HepG2 (cell line): ENCODE data around the gene AHSP. TPM values are rescaled to one million over a fixed set of nuclear protein-coding genes. Genes with fewer than 3 reads are reported as not detected.

Source experiments
- ATAC-seq: fragments of 200-7000 bp; cut with Tn5 transposase; 3 replicates; pipeline ENCODE4 v1.9.1; 2020; ENCODE audit warnings: mild to moderate bottlenecking, moderate library complexity
- BruUV-seq: library from RNA; stranded (reverse); fragments of 400-500 nt; replicated peaks from 2 replicates; lab custom pipeline; 2021; lab: Mats Ljungman, UMichigan
- CTCF ChIA-PET: fragments of 300-600 bp; formaldehyde crosslinking; extraction: SDS; loops from one replicate; lab custom pipeline; 2021; ENCODE audit warnings: low total read pairs, inconsistent platforms, low intra/inter-chr PET ratio; lab: Yijun Ruan, JAX
- POLR2A ChIA-PET: fragments of 350-600 bp; sonication (Branson Sonifier 250); formaldehyde crosslinking; loops from one replicate; lab custom pipeline; 2020; ENCODE audit warnings: antibody characterized with exemption, inconsistent platforms; lab: Yijun Ruan, JAX
- DNase-seq: peaks from one replicate; pipeline ENCODE4 v3.0.0-alpha.2; 2015; ENCODE audit warnings: low spot score
- FAIRE-seq: peaks from 3 replicates; lab custom pipeline; 2011; peaks lifted over from hg19 to GRCh38; lab: Jason Lieb, UNC
- H2AFZ ChIP-seq: one replicate; pipeline ENCODE4 v1.6.1; 2011; ENCODE audit warnings: low read length, inconsistent platforms
- H3K27ac ChIP-seq: fragments of 300-600 bp; 3 replicates; pipeline ENCODE4 v1.8.0; 2011; ENCODE audit warnings: mixed run types, mild to moderate bottlenecking, mixed read lengths, low read length, inconsistent platforms; ENCODE audit not compliant: insufficient read depth; ENCODE audit errors: extremely low read length
- H3K27me3 ChIP-seq, 2 experiments: fragments of 200-600 bp in 1 of 2; 2 replicates in 1 of 2; 3 replicates in 1 of 2; pipeline versions ENCODE4 v1.6.0 to v1.8.0; 2011; ENCODE audit warnings: low read length in 2 of 2, mild to moderate bottlenecking in 2 of 2, moderate library complexity in 2 of 2, inconsistent platforms in 1 of 2; ENCODE audit not compliant: insufficient read depth in 2 of 2, control insufficient read depth in 1 of 2
- H3K36me3 ChIP-seq, 2 experiments: fragments of 200-600 bp in 1 of 2; replicated peaks in 1 of 2; 2 replicates in 1 of 2; 3 replicates in 1 of 2; pipeline versions ENCODE4 v1.5.1 to v1.8.0; 2011; ENCODE audit warnings: low read length in 2 of 2, inconsistent platforms in 1 of 2; ENCODE audit not compliant: insufficient read depth in 2 of 2, control insufficient read depth in 1 of 2
- H3K4me1 ChIP-seq: 2 replicates; pipeline ENCODE4 v1.5.1; 2012; ENCODE audit warnings: low read length, inconsistent platforms; ENCODE audit not compliant: insufficient read depth
- H3K4me2 ChIP-seq: 2 replicates; pipeline ENCODE4 v1.6.0; 2011; ENCODE audit warnings: low read depth, low read length, inconsistent platforms
- H3K4me3 ChIP-seq, 3 experiments: fragments of 200-600 bp in 1 of 3; sonication (generic), shearing (Covaris generic) in 1 of 3; replicated peaks in 1 of 3; 2 replicates each; pipeline ENCODE4 v1.5.1; 2011 to 2016; ENCODE audit warnings: low read length in 3 of 3, inconsistent platforms in 2 of 3, low read depth in 2 of 3, mild to moderate bottlenecking in 2 of 3, control low read depth in 1 of 3, mixed read lengths in 1 of 3; ENCODE audit not compliant: insufficient read depth in 1 of 3
- H3K79me2 ChIP-seq: one replicate; pipeline ENCODE4 v1.6.1; 2011; ENCODE audit warnings: low read length, inconsistent platforms; ENCODE audit not compliant: insufficient read depth
- H3K9ac ChIP-seq: 2 replicates; pipeline ENCODE4 v1.6.0; 2011; ENCODE audit warnings: mild to moderate bottlenecking, low read depth, low read length, inconsistent platforms; ENCODE audit not compliant: insufficient read depth
- H3K9me3 ChIP-seq: 2 replicates; pipeline ENCODE4 v1.5.1; 2012; ENCODE audit warnings: mild to moderate bottlenecking, low read length
- H4K20me1 ChIP-seq: 2 replicates; pipeline ENCODE4 v1.6.0; 2011; ENCODE audit warnings: inconsistent platforms, mild to moderate bottlenecking, low read length, moderate library complexity; ENCODE audit not compliant: insufficient read depth
- ATRX ChIP-seq: sonication (generic); formaldehyde crosslinking; IDR thresholded peaks from 2 replicates; pipeline ENCODE4 v1.4.0; 2020; ENCODE audit warnings: missing genetic modification reagents, borderline replicate concordance
- ZSCAN20 ChIP-seq: sonication (generic); formaldehyde crosslinking; IDR thresholded peaks from 2 replicates; pipeline ENCODE4 v1.4.0; 2020; ENCODE audit warnings: missing genetic modification reagents, mild to moderate bottlenecking, borderline replicate concordance
- WGBS: methylation state at CpG from one replicate; pipeline ENCODE4 v1.1.6; 2017; ENCODE audit warnings: low lambda C conversion rate; 5-methylcytosine and 5-hydroxymethylcytosine counted together
- in situ Hi-C: cut with HindIII; loops from 2 replicates; pipeline ENCODE4 v1.10.0; 2017; ENCODE audit warnings: low pct_unique_long_range_greater_than_20kb; ENCODE audit not compliant: extremely low pct_ligation_motif_present
- intact Hi-C: fragments of 100-400 bp; cut with micrococcal nuclease; formaldehyde crosslinking; loops from one replicate; pipeline ENCODE4 v1.10.0; 2022; ENCODE audit not compliant: unreplicated experiment
- polyA plus RNA-seq, 8 experiments: library from polyadenylated mRNA; depleted of rRNA in 3 of 8; stranded (reverse) in 7 of 8; unstranded in 1 of 8; fragments of >200 nt; fragmentation: Illumina TruSeq in 4 of 8; extraction: Trizol in 4 of 8; gene quantifications; 2 replicates each; pipeline versions ENCODE4 v1.2.1 to v1.2.3, GENCODE V29; 2011 to 2016; ENCODE audit warnings: low read depth in 4 of 8, missing spikeins in 1 of 8, mixed read lengths in 1 of 8; ENCODE audit not compliant: insufficient read depth in 1 of 8
- total RNA-seq, 5 experiments: library from RNA; depleted of rRNA; stranded (reverse); fragments of >200 nt; fragmentation: Illumina TruSeq; extraction: Trizol; gene quantifications; 2 replicates each; pipeline ENCODE4 v1.2.3, GENCODE V29; 2016; ENCODE audit warnings: low read depth in 1 of 5
- TF ChIP-seq, protein P1 (sequence below): sonication (generic); formaldehyde crosslinking; IDR thresholded peaks from 2 replicates; pipeline ENCODE4 v1.8.1; 2023; ENCODE audit warnings: missing genetic modification reagents, inconsistent platforms, borderline replicate concordance
- TF ChIP-seq, protein P2 (sequence below): sonication (generic); formaldehyde crosslinking; IDR thresholded peaks from 2 replicates; pipeline ENCODE4 v1.4.0; 2020; ENCODE audit warnings: missing genetic modification reagents

Gene AHSP
- total and polyA plus RNA-seq, 2 of the 13 experiments (the other 11 are each of a cell fraction or from before 2014, with no cell fraction given): not detected

DNA sequence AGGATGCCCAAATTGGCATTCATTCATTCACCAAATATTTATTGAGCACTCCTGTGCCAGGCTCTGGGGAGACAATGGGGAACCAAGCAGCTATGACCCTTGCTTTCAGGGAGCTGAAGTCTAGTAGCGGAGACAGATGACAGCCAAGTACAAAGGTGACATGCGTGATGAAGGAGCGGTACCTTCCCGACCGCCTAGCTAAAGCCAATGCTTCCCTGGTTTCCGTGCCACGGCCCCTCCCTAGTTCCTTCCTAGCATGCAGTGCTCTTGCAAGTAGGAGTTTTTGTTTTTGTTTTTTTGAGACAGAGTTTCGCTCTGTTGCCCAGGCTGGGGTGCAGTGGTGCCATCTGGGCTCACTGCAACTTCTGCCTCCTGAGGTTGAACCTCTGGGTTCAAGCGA is 47.9 kb upstream of the AHSP start:
- H3K79me2 ChIP-seq: no peaks in the 10 kb centered on the region
- H3K36me3 ChIP-seq: no peaks in the 10 kb centered on the region
- DNase-seq (no peak), ATAC-seq (no peak), FAIRE-seq (no peak)
- no peaks in the 10 kb centered on the region for H4K20me1 ChIP-seq
- POLR2A ChIA-PET: no interaction called here
- peaks cover 63% of the 10 kb centered on the region for H3K4me1 ChIP-seq
- H3K4me3 ChIP-seq: no peak overlapping the region
- in situ Hi-C loops (no loop called here), intact Hi-C loops (loop anchor here (5.0 kb wide), 1 partner anchor 218 kb away; no protein-coding TSS in a partner anchor)
- H2AFZ ChIP-seq: no peak overlapping the region
- H3K4me2 ChIP-seq: no peak overlapping the region
- BruUV-seq: no TSS peak
- H3K27me3 ChIP-seq: peaks cover 0 to 21% of the 10 kb centered on the region in 2 experiments; a peak in 4 of 5 replicates
- H3K9ac ChIP-seq: no peak overlapping the region
- TF ChIP-seq ZSCAN20 (CRISPR knock-in tag): no peak
- TF ChIP-seq, protein P1, sequence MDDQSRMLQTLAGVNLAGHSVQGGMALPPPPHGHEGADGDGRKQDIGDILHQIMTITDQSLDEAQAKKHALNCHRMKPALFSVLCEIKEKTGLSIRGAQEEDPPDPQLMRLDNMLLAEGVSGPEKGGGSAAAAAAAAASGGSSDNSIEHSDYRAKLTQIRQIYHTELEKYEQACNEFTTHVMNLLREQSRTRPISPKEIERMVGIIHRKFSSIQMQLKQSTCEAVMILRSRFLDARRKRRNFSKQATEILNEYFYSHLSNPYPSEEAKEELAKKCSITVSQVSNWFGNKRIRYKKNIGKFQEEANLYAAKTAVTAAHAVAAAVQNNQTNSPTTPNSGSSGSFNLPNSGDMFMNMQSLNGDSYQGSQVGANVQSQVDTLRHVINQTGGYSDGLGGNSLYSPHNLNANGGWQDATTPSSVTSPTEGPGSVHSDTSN: no peak
- TF ChIP-seq, protein P2, sequence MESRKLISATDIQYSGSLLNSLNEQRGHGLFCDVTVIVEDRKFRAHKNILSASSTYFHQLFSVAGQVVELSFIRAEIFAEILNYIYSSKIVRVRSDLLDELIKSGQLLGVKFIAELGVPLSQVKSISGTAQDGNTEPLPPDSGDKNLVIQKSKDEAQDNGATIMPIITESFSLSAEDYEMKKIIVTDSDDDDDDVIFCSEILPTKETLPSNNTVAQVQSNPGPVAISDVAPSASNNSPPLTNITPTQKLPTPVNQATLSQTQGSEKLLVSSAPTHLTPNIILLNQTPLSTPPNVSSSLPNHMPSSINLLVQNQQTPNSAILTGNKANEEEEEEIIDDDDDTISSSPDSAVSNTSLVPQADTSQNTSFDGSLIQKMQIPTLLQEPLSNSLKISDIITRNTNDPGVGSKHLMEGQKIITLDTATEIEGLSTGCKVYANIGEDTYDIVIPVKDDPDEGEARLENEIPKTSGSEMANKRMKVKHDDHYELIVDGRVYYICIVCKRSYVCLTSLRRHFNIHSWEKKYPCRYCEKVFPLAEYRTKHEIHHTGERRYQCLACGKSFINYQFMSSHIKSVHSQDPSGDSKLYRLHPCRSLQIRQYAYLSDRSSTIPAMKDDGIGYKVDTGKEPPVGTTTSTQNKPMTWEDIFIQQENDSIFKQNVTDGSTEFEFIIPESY (CRISPR knock-in tag): peak; percentile 30; the same call in 1 of the 2 replicates
- TF ChIP-seq ATRX (CRISPR knock-in tag): no peak
- CTCF ChIA-PET: no interaction called here
- no peaks in the 10 kb centered on the region for H3K9me3 ChIP-seq
- no peak overlapping the region for H3K27ac ChIP-seq
- 65% methylated on average over 9 of the region's 9 CpGs for WGBS
